Measurements from ENCODE around the gene RPL14. TPM values are rescaled to one million over a fixed set of nuclear protein-coding genes. Genes with fewer than 3 reads are reported as not detected.

RPL14 gene
- total and polyA plus RNA-seq, 2 of the 13 experiments (the other 11 are each of a cell fraction or from before 2014, with no cell fraction given) = 502 to 1,291 TPM

- TF ChIP-seq, protein P1, sequence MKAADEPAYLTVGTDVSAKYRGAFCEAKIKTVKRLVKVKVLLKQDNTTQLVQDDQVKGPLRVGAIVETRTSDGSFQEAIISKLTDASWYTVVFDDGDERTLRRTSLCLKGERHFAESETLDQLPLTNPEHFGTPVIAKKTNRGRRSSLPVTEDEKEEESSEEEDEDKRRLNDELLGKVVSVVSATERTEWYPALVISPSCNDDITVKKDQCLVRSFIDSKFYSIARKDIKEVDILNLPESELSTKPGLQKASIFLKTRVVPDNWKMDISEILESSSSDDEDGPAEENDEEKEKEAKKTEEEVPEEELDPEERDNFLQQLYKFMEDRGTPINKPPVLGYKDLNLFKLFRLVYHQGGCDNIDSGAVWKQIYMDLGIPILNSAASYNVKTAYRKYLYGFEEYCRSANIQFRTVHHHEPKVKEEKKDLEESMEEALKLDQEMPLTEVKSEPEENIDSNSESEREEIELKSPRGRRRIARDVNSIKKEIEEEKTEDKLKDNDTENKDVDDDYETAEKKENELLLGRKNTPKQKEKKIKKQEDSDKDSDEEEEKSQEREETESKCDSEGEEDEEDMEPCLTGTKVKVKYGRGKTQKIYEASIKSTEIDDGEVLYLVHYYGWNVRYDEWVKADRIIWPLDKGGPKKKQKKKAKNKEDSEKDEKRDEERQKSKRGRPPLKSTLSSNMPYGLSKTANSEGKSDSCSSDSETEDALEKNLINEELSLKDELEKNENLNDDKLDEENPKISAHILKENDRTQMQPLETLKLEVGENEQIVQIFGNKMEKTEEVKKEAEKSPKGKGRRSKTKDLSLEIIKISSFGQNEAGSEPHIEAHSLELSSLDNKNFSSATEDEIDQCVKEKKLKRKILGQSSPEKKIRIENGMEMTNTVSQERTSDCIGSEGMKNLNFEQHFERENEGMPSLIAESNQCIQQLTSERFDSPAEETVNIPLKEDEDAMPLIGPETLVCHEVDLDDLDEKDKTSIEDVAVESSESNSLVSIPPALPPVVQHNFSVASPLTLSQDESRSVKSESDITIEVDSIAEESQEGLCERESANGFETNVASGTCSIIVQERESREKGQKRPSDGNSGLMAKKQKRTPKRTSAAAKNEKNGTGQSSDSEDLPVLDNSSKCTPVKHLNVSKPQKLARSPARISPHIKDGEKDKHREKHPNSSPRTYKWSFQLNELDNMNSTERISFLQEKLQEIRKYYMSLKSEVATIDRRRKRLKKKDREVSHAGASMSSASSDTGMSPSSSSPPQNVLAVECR (CRISPR knock-in tag; IDR thresholded peaks at IDR 0.05; ENCODE audit: borderline replicate concordance) = no peak
- TF ChIP-seq BRF2 (CRISPR knock-in tag; IDR thresholded peaks at IDR 0.05) (no peak), ZNF605 (CRISPR knock-in tag; IDR thresholded peaks at IDR 0.05) (no peak), YEATS4 (CRISPR knock-in tag; IDR thresholded peaks at IDR 0.05; ENCODE audit: borderline replicate concordance) (no peak), ZNF746 (CRISPR knock-in tag; IDR thresholded peaks at IDR 0.05) (no peak), TBP (CRISPR knock-in tag; IDR thresholded peaks at IDR 0.05) (no peak), ETV6 (CRISPR knock-in tag; conservative IDR thresholded peaks at IDR 0.05) (no peak), NCOA1 (CRISPR knock-in tag; IDR thresholded peaks at IDR 0.05) (no peak), AGO1 (IDR thresholded peaks at IDR 0.05; ENCODE audit: low read depth, low read length, poor library complexity, severe bottlenecking) (no peak), ZNF614 (CRISPR knock-in tag; IDR thresholded peaks at IDR 0.05; ENCODE audit: borderline replicate concordance) (no peak), ZNF775 (CRISPR knock-in tag; IDR thresholded peaks at IDR 0.05; ENCODE audit: borderline replicate concordance) (no peak), ZNF333 (CRISPR knock-in tag; IDR thresholded peaks at IDR 0.05; ENCODE audit: borderline replicate concordance) (peak; percentile 81; the same call in 1 of the 2 replicates), THAP8 (CRISPR knock-in tag; IDR thresholded peaks at IDR 0.05; ENCODE audit: borderline replicate concordance) (0 out of 2 replicates have a peak, but pooled peaks have one; percentile 14), FOXJ3 (CRISPR knock-in tag; IDR thresholded peaks at IDR 0.05; ENCODE audit: borderline replicate concordance) (peak; percentile 10; the same call in 1 of the 2 replicates)
- TF ChIP-seq, protein P2, sequence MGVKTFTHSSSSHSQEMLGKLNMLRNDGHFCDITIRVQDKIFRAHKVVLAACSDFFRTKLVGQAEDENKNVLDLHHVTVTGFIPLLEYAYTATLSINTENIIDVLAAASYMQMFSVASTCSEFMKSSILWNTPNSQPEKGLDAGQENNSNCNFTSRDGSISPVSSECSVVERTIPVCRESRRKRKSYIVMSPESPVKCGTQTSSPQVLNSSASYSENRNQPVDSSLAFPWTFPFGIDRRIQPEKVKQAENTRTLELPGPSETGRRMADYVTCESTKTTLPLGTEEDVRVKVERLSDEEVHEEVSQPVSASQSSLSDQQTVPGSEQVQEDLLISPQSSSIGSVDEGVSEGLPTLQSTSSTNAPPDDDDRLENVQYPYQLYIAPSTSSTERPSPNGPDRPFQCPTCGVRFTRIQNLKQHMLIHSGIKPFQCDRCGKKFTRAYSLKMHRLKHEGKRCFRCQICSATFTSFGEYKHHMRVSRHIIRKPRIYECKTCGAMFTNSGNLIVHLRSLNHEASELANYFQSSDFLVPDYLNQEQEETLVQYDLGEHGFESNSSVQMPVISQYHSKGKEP (CRISPR knock-in tag; IDR thresholded peaks at IDR 0.05) = no peak
- TF ChIP-seq, protein P3, sequence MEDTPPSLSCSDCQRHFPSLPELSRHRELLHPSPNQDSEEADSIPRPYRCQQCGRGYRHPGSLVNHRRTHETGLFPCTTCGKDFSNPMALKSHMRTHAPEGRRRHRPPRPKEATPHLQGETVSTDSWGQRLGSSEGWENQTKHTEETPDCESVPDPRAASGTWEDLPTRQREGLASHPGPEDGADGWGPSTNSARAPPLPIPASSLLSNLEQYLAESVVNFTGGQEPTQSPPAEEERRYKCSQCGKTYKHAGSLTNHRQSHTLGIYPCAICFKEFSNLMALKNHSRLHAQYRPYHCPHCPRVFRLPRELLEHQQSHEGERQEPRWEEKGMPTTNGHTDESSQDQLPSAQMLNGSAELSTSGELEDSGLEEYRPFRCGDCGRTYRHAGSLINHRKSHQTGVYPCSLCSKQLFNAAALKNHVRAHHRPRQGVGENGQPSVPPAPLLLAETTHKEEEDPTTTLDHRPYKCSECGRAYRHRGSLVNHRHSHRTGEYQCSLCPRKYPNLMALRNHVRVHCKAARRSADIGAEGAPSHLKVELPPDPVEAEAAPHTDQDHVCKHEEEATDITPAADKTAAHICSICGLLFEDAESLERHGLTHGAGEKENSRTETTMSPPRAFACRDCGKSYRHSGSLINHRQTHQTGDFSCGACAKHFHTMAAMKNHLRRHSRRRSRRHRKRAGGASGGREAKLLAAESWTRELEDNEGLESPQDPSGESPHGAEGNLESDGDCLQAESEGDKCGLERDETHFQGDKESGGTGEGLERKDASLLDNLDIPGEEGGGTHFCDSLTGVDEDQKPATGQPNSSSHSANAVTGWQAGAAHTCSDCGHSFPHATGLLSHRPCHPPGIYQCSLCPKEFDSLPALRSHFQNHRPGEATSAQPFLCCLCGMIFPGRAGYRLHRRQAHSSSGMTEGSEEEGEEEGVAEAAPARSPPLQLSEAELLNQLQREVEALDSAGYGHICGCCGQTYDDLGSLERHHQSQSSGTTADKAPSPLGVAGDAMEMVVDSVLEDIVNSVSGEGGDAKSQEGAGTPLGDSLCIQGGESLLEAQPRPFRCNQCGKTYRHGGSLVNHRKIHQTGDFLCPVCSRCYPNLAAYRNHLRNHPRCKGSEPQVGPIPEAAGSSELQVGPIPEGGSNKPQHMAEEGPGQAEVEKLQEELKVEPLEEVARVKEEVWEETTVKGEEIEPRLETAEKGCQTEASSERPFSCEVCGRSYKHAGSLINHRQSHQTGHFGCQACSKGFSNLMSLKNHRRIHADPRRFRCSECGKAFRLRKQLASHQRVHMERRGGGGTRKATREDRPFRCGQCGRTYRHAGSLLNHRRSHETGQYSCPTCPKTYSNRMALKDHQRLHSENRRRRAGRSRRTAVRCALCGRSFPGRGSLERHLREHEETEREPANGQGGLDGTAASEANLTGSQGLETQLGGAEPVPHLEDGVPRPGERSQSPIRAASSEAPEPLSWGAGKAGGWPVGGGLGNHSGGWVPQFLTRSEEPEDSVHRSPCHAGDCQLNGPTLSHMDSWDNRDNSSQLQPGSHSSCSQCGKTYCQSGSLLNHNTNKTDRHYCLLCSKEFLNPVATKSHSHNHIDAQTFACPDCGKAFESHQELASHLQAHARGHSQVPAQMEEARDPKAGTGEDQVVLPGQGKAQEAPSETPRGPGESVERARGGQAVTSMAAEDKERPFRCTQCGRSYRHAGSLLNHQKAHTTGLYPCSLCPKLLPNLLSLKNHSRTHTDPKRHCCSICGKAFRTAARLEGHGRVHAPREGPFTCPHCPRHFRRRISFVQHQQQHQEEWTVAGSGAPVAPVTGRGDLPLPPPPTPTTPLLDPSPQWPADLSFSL (CRISPR knock-in tag; IDR thresholded peaks at IDR 0.05) = no peak
These were observed 4.6 kb upstream of the RPL14 start (continued) for GRCh38 chr3:40452562-40452875.
